K562 (cell line): ENCODE results near the gene ATP6V0E2. TPM values are rescaled to one million over a fixed set of nuclear protein-coding genes. Genes with fewer than 3 reads are reported as not detected.

Experiments used
- ATF3 ChIP-seq, 2 experiments: fragments of 450-650 bp in 1 of 2; sonication (generic) in 1 of 2; formaldehyde crosslinking in 1 of 2; IDR thresholded peaks in 1 of 2; conservative IDR thresholded peaks in 1 of 2; 2 replicates each; pipeline versions ENCODE4 v1.6.1 to v1.8.1; 2016 to 2023; ENCODE audit warnings: mild to moderate bottlenecking in 2 of 2, moderate library complexity in 2 of 2, inconsistent platforms in 1 of 2, missing genetic modification reagents in 1 of 2
- CREB5 ChIP-seq: fragments of 250-450 bp; sonication (Bioruptor Pico); IDR thresholded peaks from 2 replicates; pipeline ENCODE4 v1.5.0; 2020; ENCODE audit warnings: mild to moderate bottlenecking
- HDAC6 ChIP-seq: IDR thresholded peaks from 2 replicates; pipeline ENCODE4 v1.6.1; 2012; ENCODE audit warnings: low read depth, mild to moderate bottlenecking, control low read depth, inconsistent platforms, low read length, moderate library complexity
- HNRNPLL ChIP-seq: fragments of 200-400 bp; formaldehyde crosslinking; IDR thresholded peaks from 2 replicates; pipeline ENCODE4 v1.6.1; 2017; ENCODE audit warnings: low read length, low read depth, mild to moderate bottlenecking; ENCODE audit not compliant: poor library complexity, severe bottlenecking
- IRF9 ChIP-seq: fragments of 450-650 bp; IDR thresholded peaks from 2 replicates; pipeline ENCODE4 v1.6.1; 2016; ENCODE audit warnings: missing biosample characterization, missing genetic modification characterization
- KAT8 ChIP-seq: fragments of 450-650 bp; IDR thresholded peaks from 2 replicates; pipeline ENCODE4 v1.6.1; 2016; ENCODE audit warnings: low read depth, mild to moderate bottlenecking
- KLF1 ChIP-seq: fragments of 450-650 bp; IDR thresholded peaks from 2 replicates; pipeline ENCODE4 v1.6.1; 2016; ENCODE audit warnings: missing genetic modification characterization, missing compliant biosample characterization
- LARP7 ChIP-seq: fragments of 450-650 bp; IDR thresholded peaks from 2 replicates; pipeline ENCODE4 v1.6.1; 2016
- MXD1 ChIP-seq: fragments of 250-450 bp; sonication (Bioruptor Pico); IDR thresholded peaks from 2 replicates; pipeline ENCODE4 v1.8.0; 2021; ENCODE audit warnings: borderline replicate concordance, mild to moderate bottlenecking, moderate library complexity; ENCODE audit not compliant: poor library complexity, severe bottlenecking
- NEUROD1 ChIP-seq: fragments of 150-350 bp; IDR thresholded peaks from 2 replicates; pipeline ENCODE4 v1.6.1; 2014; ENCODE audit warnings: borderline replicate concordance, low read length, low read depth; ENCODE audit not compliant: partially characterized antibody
- PTBP1 ChIP-seq: fragments of 200-400 bp; formaldehyde crosslinking; IDR thresholded peaks from 2 replicates; pipeline ENCODE4 v1.6.1; 2017; ENCODE audit warnings: low read depth, low read length
- RBBP5 ChIP-seq: fragments of 200-600 bp; sonication (generic); IDR thresholded peaks from 2 replicates; pipeline ENCODE4 v1.6.1; 2012; ENCODE audit warnings: borderline replicate concordance, mild to moderate bottlenecking, low read length, control low read depth, inconsistent platforms; ENCODE audit not compliant: insufficient read depth, poor library complexity, severe bottlenecking
- ZBTB5 ChIP-seq: fragments of 450-650 bp; IDR thresholded peaks from 2 replicates; pipeline ENCODE4 v1.6.1; 2017; ENCODE audit warnings: antibody characterized with exemption
- ZMIZ1 ChIP-seq, 2 experiments: fragments of 150-350 bp in 1 of 2; IDR thresholded peaks; 2 replicates each; pipeline ENCODE4 v1.6.1; 2012 to 2016; ENCODE audit warnings: low read depth in 2 of 2, low read length in 2 of 2, mild to moderate bottlenecking in 1 of 2, moderate library complexity in 1 of 2
- ZNF586 ChIP-seq: fragments of 450-650 bp; formaldehyde crosslinking; conservative IDR thresholded peaks from 2 replicates; pipeline ENCODE4 v1.4.0; 2020; ENCODE audit warnings: mild to moderate bottlenecking, moderate library complexity
- polyA plus RNA-seq, 8 experiments: library from polyadenylated mRNA; depleted of rRNA in 4 of 8; stranded (reverse) in 5 of 8; unstranded in 3 of 8; fragments of >200 nt; fragmentation: Nextera tagmentation in 2 of 8; fragmentation: Illumina TruSeq in 1 of 8; extraction: Ambion mirVana in 2 of 8; extraction: Trizol in 1 of 8; gene quantifications; 2 replicates each; pipeline versions ENCODE4 v1.2.1 to v1.2.3, GENCODE V29; 2011 to 2014; ENCODE audit warnings: inconsistent platforms in 1 of 8, missing spikeins in 1 of 8
- total RNA-seq, 7 experiments: library from RNA; depleted of rRNA in 6 of 7; stranded (reverse); fragments of >200 nt in 6 of 7; fragmentation: Illumina TruSeq in 2 of 7; extraction: Trizol in 2 of 7; gene quantifications; 2 replicates each; pipeline versions ENCODE4 v1.2.1 to v1.2.3, GENCODE V29; 2011 to 2021; ENCODE audit warnings: low replicate concordance in 1 of 7

Gene ATP6V0E2
- total and polyA plus RNA-seq, 9 of the 15 experiments (the other 6 are each of a cell fraction or from before 2014, with no cell fraction given): 0.55 to 18.5 (median 10.9) TPM

- TF ChIP-seq MXD1 (CRISPR knock-in tag) (no peak), HNRNPLL (no peak), HDAC6 (no peak), ATF3 (IDR thresholded peaks at IDR 0.05) (no peak), ATF3 (CRISPR knock-in tag; conservative IDR thresholded peaks at IDR 0.05) (no peak), ZMIZ1 (IDR thresholded peaks at IDR 0.05; ENCODE audit: low read depth in 2 of 2, low read length in 2 of 2) (0 out of 4 replicates have a peak, but pooled peaks of 1 of the 2 experiments have one; percentile 23), IRF9 (tag) (no peak), ZNF586 (CRISPR knock-in tag) (no peak), RBBP5 (peak; percentile 87), KLF1 (tag) (no peak), ZBTB5 (no peak), KAT8 (no peak), NEUROD1 (no peak), CREB5 (no peak), LARP7 (no peak), PTBP1 (no peak)
These were observed at the start of gene ATP6V0E2 (continued) for GRCh38 chr7:149873074-149873969.
